Measurements from ENCODE around the gene ZNF821. TPM values are rescaled to one million over a fixed set of nuclear protein-coding genes. Genes with fewer than 3 reads are reported as not detected.

Gene ZNF821
- total and polyA plus RNA-seq, 2 of the 8 experiments (the other 6 are each of a cell fraction or from before 2014, with no cell fraction given) = 9.5 to 14.1 TPM

DNA sequence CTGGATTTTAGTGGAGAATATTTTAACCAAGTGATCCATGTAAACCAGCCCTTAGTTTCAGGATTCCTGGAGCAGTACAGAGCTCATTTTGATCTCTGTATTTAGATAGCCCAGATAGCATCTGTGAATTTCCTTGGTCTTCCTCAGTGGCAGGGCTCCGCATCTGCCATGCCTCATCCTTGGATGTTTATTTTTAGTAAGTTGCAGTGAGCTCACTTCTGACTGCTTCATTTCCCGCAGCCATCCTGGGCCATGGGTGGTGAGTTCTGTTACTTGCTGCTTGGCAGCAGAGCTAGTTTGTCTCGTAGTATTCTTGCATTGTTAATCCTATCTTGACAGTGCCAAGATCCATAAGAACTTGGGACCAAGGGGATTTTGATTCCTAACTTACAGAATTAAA, 45.1 kb upstream of the ZNF821 start (continued):
- TF ChIP-seq MAFK (IDR thresholded peaks at IDR 0.05; ENCODE audit: low read depth, low read length) = no peak
- TF ChIP-seq, protein P1, sequence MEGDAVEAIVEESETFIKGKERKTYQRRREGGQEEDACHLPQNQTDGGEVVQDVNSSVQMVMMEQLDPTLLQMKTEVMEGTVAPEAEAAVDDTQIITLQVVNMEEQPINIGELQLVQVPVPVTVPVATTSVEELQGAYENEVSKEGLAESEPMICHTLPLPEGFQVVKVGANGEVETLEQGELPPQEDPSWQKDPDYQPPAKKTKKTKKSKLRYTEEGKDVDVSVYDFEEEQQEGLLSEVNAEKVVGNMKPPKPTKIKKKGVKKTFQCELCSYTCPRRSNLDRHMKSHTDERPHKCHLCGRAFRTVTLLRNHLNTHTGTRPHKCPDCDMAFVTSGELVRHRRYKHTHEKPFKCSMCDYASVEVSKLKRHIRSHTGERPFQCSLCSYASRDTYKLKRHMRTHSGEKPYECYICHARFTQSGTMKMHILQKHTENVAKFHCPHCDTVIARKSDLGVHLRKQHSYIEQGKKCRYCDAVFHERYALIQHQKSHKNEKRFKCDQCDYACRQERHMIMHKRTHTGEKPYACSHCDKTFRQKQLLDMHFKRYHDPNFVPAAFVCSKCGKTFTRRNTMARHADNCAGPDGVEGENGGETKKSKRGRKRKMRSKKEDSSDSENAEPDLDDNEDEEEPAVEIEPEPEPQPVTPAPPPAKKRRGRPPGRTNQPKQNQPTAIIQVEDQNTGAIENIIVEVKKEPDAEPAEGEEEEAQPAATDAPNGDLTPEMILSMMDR (IDR thresholded peaks at IDR 0.05; ENCODE audit: control extremely low read depth in 1 of 3, insufficient read depth in 1 of 3, low read depth in 1 of 3, low read length in 3 of 3) = no peak
- TF ChIP-seq JUN (IDR thresholded peaks at IDR 0.05; ENCODE audit: low read depth, low read length) = no peak
